GM21825 (cell line): Measurements from ENCODE around the gene SLC25A21.
"Not testable (repeated sequence)": the region's sequence is repeated elsewhere in the genome, so short reads cannot be mapped to it uniquely, and the experiment has no call there.

Experiments used
- ATAC-seq: cut with Tn5 transposase; IDR thresholded peaks from one replicate; pipeline ENCODE4 v1.9.1; 2021; ENCODE audit warnings: mild to moderate bottlenecking, moderate library complexity; ENCODE audit not compliant: unreplicated experiment

The SLC25A21 gene

DNA sequence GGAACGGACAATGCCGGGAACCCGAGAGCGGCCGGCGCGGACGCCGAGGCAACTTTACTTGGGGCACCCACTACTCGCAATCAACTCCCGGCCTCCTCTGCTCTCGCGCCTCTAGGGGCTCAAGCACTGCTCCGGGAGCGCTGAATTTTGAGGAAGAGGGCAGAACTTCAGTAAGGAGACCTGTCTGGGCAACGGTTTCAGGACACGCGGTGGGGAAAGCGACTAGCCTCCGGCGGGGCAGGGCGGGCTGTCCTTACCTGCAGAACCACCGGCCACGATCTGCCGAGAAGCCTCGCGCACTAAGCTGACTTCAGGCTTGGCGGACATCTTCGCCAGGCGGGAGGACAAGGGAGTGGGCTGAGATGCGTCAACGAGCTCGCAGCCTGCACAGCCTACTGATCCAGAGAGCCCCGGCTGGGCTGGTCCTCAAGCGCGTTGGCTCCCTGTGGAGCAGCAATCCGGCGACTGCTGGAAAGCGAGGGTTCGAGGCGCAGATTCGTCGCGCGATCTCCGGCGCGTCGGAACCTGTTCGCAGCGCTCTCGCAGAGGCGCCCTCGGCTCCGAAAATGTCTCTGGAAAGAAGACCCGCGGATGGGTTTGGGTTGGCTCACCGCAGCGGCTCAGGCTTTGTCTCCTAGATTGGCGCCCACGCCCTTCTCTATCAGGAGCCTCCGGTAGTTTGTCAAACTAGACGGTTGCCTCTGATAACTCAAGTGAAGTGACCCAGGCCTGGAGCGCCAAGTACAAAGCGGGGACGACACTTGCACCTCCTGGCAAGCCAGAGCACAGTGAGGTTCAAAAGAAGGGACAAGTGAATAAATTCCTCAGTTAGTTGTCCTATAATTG, at the start of gene SLC25A21:
TSS of gene SLC25A21 (minus strand) at position 583 of the 846 bp plus-strand sequence.
- ATAC-seq = no peak

GRCh38 chr14:37221073-37221472, 48.7 kb upstream of the SLC25A21 start:
- ATAC-seq = no peak

DNA sequence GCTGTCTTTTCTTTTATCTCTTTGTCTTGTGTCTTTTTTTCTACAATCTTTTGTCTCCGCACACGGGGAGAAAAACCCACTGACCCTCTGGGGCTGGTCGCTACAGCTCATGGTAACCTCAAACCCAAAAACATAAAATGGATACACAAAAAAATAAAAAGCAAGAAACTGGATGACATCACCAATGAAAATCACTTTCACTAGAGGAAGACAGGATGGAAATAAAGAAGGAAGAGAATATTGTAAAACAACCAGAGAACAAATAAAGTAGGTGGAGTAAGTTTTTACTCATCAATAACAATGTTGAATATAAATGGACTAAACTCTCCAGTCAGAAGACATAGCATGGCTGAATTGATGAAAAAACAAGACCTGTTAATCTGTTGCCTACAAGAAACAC, 42.9 kb upstream of the SLC25A21 start:
- ATAC-seq = no peak

DNA sequence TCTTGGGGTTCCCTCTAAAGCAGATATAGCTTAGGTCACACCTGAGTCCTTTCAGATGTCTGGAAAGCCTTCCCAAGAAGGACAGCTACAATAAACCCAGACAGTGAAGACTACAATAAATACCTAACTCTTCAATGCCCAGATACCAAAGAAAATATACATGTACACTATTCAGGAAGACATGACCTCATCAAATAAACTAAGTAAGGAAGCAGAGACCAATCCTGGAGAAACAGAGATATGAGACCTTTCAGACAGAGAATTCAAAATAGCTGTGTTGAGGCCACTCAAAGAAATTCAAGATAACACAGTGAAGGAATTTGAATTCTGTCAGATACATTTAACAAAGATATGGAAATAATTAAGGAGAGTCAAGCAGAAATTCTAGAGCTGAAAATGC, 40.6 kb upstream of the SLC25A21 start:
- no peak for ATAC-seq

DNA sequence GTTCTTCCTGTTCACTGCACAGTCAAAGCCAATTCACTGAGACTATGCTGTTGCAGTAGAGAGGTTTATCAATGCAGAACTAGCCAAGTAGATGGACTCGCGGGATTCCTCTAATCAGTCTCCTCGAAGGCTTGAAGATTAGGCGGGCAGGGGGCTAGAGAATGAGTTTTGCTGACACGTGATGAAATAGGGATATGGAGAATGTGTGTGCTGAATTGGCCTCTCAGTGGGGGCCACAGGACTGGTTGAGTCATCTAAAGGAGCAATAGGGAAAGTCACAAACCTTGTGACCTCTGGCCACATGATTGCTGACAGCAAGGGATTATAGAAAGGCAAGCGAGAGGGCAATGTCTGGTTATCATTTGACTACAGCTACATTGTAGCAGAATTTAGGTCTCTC, 38.0 kb upstream of the SLC25A21 start:
- no peak for ATAC-seq

DNA sequence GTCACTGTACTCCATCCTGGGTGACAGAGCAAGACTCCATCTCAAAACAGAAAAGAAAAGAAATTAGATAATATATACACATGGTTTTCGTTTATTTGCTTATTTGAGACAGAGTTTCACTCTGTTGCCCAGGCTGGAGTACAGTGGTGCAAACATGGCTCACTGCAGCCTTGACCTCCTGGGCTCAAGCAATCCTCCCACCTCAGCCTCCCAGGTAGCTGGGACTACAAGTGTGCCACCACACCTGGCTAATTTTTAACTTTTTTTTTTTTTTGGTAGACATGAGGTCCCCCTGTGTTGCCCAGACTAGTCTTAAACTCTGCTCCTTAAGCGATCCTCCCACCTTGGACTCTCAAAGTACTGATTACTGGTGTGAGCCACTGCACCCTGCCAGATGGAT, 37.2 kb upstream of the SLC25A21 start:
- ATAC-seq = not testable (repeated sequence)

DNA sequence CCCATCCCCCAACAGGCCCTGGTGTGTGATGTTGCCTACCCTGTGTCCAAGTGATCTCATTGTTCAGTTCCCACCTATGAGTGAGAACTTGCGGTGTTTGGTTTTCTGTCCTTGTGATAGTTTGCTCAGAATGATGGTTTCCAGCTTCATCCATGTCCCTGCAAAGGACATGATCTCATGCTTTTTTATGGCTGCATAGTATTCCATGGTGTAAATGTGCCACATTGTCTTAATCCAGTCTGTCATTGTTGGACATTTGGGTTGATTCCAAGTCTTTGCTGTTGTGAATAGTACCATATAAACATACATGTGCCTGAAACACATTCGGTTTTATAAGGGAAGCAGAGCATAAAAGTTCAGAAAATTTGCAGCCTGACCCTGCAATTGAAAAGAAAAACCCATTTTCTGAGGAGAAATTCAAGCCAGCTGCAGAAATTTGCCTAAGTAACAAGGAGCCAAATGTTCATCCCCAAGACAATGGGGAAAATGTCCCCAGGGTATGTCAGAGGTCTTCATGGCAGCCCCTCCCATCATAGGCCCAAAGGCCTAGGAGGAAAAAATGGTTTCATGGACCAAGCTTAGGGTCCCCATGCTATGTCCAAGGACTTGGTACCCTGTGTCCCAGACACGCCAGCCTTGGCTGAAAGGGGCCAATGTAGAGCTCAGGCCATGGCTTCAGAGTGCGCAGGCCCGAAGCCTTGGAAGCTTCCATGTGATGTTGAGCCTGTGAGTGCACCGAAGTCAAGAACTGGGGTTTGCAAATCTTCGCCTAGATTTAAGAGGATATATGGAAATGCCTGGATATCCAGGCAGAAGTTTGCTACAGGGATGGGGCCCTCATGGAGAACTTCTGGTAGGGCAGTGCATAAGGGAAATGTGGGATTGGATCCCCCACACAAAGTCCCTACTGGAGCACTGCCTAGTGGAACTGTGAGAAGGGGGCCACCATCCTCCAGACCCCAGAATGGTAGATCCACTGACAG, 33.5 kb upstream of the SLC25A21 start:
- ATAC-seq = not testable (repeated sequence)

- ATAC-seq = no peak
These were observed 31.0 kb upstream of the SLC25A21 start for GRCh38 chr14:37203423-37203822.

DNA sequence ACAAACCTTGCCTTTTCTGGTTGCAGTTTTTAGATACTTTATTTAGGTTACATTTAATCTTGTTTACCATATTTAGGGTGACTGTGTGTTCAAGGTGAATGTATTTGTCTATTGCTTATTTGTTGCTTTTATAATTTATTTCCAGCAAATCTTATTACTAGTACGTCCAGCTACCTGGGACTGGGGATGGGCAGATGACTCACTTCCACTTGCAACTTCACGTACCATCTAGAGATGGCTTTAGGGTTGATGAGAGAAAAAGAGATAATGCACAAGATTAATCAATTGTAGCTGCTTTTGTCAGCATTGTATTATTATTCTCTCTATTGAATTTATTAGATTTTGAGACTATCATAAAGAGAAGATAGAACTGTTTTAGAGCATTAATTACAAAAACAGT, 30.4 kb upstream of the SLC25A21 start:
- ATAC-seq = no peak

GRCh38 chr14:37202265-37202664, 29.9 kb upstream of the SLC25A21 start:
- ATAC-seq = no peak

- ATAC-seq = no peak
These were observed 29.3 kb upstream of the SLC25A21 start for GRCh38 chr14:37201724-37202123.

DNA sequence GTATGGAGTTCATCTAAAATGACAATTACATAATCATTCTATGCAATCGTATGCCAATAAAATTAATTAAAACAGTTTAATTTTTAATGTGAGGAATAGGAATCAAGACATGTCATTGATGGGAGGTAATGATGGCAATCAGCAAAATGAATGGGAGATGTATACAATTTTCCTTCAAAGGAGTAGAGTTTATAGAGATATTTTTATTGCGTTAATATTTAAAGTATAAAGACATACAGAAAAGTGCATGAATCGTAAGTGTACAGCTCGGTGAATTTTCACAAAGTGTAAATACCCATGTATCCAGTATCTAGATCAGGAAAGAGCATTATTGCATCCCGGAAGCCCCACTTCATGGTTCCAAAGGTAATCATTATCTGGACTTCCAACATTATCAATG, 26.5 kb upstream of the SLC25A21 start:
- no peak for ATAC-seq

- no peak for ATAC-seq
These were observed 25.8 kb upstream of the SLC25A21 start for GRCh38 chr14:37198273-37198598.

DNA sequence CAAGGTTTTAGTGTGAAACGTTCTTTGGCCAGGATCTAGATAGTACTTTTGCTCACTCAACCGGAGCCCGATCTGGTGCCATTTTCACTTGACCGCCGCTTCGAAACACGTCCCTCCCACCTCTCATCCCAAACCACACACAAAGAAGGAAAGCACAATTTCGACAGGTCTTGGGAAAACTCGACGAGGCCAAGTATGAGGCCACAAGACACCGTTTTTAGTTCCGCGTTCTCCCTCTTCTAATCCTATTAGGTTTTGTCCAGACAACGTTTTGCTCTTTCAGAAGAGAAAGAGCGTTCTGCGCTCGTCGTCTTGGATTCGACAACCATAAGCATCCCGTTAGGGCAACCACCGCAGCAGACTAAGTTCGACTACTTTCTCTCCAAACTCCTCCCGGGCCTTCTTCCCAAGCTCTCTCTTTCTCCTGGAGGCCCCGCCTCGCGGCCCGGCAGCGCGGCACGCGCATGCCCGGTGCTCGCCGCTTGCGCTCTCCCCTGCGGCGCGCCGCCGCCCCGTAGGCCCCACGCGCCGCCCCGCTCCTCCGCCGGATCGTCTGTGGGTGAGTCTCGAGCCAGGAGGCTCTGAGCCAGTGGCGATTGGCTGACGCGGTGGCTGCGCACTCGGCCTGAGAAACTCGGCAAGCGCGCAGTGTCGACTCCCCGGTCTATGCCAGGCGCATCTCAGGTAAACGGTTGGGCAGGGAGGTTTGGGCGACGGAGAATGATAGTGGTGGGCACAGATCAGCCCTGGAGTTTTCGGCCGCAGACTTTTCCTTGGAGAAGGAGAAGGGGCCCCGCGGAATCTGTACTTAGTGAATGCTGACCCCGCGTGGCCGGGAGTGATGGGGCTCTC, 25.2 kb upstream of the SLC25A21 start, which contains the start of gene MIPOL1:
TSS of gene MIPOL1 (plus strand) at position 517 of the 852 bp plus-strand sequence. CDS start 49,952 bp downstream, outside the sequence.
- ATAC-seq = no peak

GRCh38 chr14:37196604-37197420, 24.4 kb upstream of the SLC25A21 start:
- ATAC-seq = no peak

- no peak for ATAC-seq
These were observed 22.9 kb upstream of the SLC25A21 start for GRCh38 chr14:37195327-37195726.

GRCh38 chr14:37194698-37195097, 22.3 kb upstream of the SLC25A21 start:
- ATAC-seq = no peak

GRCh38 chr14:37189733-37190132, 17.3 kb upstream of the SLC25A21 start:
- not testable (repeated sequence) for ATAC-seq

DNA sequence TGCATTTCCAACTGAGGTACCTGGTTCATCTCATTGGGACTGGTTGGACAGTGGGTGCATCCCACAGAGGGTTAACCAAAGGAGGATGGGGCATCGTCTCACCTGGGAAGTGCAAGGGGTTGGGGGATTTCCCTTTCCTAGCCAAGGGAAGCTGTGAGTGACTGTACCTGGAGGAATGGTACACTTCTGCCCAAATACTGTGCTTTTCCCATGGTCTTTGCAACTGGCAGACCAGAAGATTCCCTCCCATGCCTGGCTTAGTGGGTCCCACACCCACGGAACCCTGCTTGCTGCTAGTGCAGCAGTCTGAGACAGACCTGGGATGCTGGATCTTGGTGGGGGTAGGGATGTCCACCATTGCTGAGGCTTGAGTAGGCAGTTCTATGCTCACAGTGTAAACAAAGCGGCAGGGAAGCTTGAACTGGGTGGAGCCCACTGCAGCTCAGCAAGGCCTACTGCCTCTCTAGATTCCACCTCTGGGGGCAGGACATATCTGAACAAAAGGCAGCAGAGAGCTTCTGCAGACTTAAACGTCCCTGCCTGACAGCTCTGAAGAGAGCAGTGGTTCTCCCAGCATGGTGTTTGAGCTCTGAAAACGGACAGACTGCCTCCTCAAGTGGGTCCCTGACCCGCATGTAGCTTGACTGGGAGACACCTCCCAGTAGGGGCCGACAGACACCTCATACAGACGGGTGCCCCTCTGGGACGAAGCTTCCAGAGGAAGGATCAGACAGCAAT, 15.6 kb upstream of the SLC25A21 start:
- ATAC-seq = not testable (repeated sequence)
